GM18868 (cell line): ENCODE measurements around the gene RTL10.

Experiments used
- ATAC-seq: cut with Tn5 transposase; IDR thresholded peaks from one replicate; pipeline ENCODE4 v1.9.1; 2021; ENCODE audit warnings: mild to moderate bottlenecking, moderate library complexity; ENCODE audit not compliant: unreplicated experiment

The RTL10 gene

DNA sequence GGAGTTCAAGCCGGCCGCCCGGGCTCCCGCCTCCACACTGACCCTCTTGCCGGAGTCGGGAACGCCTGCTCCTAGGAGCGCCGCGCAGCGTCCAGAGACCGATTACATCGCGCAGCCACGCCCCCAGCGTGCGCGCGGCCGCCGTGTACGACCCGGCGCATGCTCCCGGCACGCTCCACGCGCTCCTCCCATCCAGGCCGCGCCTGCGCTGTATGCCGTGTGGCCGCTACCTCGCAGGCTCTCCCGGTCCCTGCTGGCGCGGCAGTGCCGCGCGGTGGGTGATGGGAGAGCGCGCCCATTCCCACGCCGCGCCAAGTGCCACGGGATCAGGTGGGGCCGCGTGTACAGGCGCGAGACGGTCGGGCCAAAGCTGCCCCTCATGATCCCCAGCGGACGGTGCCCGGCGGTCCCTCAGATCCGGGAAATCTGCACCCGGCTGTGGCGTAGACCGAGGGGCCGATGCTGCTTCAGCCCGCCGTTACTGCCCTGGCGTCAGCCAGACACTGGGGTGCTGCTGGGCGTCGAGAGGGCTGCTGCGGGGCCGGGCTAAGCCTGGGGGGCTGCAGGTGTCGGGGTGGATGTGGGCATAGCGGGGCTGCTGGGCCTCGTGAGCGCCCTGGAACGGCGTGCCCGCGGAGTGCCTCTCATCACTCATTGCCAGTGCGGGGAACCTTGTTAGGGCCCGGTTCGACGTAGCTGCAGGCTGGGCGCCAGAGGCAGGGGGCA, at the start of gene RTL10, which contains the start of gene GNB1L:
TSS of gene RTL10 (minus strand) at position 97 of the 726 bp plus-strand sequence. CDS start 2,613 bp downstream, outside the sequence.
TSS of gene GNB1L (minus strand) at position 97 of the 726 bp plus-strand sequence. CDS start 33,519 bp downstream, outside the sequence.
- ATAC-seq: peak; percentile 84

DNA sequence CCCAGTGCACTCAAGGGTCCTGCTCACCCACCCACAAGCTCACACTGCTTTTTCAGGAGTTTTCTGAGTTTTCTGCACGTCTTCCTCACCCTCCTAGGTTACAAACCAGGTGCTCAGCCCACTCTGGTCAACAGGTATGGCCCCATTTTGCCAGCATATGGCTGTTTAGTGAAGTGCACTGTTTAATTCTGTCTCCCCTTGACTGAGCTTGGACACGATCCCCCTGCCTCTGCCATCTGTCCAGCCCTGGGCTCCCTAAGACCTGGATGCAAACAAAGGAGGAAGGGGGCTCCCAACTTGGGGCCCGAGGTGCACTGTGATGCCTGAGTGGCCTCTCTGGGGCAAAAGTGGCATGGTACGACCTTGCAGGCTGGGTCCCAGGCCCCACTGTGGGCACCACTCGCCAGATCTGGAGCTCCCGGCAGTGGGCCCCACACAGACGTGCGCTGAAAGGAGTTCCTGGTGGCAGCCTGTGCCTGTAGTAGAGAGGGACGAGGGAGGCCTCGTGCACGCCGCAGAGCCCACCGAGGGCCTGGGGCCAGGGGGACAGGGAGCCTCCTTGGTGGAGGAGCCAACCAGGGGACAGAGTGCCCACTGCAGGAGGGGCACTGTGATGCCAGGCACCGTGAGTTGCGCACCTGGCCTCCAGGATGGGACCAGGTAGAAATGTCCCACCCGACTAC, 49.6 kb upstream of the RTL10 start:
- ATAC-seq: no peak

DNA sequence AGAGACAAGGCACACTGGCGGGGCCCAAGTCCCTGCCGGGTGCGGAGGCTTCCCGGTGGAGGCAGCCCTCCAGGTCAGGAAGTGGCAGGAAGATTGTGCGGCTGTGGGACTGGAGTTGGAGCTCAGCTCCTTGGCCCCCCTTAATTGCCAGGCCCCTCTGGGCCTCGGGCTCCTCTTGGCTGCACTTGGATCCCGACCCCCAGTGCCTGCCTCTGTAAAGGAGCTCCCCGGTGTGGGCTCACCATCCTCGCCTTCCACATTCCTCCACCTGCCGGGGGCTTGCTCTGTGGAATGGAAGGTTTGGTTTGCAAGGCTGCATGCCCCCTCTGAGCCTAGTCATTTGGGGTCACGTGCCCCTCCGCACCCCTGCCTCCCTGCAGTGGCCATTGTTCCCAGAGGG, 48.8 kb upstream of the RTL10 start:
- no peak for ATAC-seq

DNA sequence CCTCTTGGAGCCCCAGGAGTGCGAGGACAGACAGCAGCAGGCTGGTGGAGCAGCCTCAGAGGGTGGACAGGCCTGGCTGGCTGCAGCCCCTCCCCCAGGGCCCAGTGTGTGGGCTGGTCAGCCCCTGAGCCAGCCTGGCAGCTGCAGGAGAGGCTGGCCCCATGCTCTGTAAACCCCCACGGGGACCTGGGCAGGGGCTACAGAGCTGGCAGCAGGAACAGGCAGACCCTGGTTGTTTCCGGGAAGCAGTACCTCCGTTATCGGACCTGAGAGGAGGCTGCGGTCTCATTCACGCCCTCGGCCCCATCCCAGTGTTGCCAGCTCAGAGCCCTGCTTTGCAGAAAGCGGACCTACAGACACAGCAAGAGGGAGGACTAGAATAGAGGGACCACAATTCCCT, 48.4 kb upstream of the RTL10 start:
- ATAC-seq: no peak

DNA sequence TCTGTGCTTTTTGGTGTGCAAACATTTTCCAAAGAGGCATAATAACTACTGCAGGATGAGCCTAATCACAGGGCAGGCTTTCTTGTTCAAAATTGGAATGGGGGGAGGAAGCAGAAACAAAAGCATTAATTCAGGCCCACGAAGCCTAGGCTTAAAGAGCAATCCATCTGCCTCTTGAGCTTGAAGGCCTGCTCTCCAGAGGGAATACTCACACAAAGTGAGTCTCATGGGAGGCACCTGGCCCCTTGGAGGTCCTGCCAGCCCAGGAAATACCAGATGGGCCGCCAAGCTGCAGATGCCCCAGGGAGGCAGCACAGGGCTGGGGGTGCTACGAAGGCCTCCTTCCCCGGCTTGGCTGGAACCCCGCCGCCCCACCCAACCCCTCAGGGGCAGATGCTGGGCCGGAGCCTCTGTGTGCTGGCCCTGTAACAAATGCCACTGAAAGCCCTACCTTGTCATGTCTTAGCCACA, 47.6 kb upstream of the RTL10 start:
- no peak for ATAC-seq

DNA sequence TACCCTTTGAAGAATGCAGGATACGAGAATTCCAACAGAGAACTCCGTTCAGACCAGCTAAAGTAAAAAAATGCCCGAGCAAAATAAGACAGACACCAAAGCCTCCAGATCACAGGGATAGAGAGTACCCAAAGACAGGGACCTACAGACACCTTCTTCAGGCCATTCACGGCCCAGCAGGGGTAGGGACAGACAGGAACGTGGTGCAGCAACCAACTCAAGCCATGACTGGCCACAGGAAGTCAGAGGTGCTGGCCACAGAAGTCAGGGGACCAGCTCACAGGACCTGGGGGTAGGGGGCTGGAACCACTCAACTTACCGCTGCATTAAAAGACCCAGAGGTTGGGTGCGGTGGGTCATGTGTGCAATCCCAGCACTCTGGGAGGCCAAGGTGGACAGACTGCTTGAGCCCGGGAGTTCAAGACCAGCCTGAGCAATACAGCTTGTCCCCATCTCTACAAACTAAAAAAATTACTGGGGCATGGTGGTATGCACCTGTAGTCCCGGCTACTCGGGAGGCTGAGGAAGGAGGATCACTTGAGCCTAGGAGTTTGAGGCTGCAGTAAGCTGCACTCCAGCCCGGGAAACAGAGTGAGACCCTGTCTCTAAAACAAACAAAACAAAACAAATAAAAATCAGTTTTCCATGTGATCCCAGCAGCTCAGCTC, 47.0 kb upstream of the RTL10 start:
- no peak for ATAC-seq

DNA sequence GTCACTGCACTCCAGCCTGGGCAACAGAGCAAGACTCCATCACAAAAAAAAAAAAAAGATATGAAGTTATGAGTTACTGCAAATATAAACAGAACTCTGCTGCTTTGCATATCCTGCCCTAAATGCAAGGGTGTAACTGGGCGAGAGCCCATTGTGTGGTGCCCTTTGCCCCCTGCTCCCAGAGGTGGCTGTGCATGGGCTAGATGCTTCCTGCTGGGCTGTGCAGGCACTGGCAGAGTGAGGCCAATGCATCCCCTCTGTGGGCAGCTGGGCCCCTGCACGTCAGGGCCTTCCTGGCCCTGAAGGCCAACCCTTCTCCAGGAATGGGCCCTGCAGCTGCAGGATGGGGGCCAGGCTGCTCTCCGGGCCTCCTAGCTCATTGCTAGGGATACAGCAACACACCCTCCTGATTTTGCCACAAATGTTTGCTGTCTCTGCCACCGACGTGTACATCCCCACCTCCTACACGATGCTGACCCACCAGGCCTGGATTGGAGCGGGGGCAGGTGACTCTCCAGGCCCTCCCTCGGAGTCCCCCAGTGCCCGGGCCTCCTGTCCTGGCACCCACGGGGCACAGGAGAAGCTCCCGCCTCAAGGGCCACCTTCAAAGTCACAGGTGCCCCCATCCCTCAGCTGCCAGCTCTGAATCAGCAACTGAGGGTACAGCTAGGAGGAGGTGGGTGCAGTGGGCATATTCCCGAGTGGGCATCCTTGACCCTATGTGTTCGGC, 46.2 kb upstream of the RTL10 start:
- no peak for ATAC-seq

DNA sequence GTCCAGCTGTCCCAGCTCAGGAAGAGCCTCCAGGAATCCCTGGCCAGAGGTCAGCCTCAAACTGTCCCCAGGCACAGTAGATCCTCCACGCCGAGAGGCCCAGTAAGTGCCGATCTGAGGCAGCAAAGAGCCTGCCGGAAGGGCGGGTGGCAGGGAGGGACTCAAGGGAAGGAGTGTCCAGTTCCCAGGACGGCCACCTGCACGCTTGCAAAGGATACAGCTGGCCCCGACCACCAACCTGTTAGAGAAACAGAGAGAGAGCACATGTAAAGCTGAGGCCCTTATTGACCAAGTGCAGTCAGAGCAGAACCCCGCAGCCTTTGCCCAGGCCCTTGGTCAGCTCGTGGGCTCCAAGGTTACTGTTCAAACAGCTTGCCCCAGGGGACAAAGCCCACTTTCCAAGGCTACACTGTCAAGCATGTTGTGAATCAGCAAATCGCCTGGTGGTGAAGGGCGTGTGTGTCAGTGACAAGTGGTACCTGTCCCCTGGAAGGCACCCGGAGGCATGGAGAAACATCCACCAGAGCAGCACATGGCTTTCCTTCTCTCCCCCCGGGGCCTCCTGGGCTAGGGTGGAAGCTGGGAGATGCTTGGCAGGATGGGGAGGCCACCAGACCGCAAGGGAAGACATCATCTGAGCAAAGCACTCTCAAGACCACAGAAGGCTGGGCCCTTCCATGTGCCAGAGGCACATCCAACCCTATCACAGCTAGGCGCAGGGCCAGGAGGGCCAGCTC, 44.3 kb upstream of the RTL10 start:
- ATAC-seq: no peak

- ATAC-seq: no peak
Observed at GRCh38 chr22:19898145-19898544, 43.5 kb upstream of the RTL10 start.

- no peak for ATAC-seq
Observed at GRCh38 chr22:19897726-19898125, 43.1 kb upstream of the RTL10 start.

GRCh38 chr22:19896665-19897355, 42.1 kb upstream of the RTL10 start:
- no peak for ATAC-seq

GRCh38 chr22:19895160-19895849, 40.6 kb upstream of the RTL10 start:
- ATAC-seq: no peak

DNA sequence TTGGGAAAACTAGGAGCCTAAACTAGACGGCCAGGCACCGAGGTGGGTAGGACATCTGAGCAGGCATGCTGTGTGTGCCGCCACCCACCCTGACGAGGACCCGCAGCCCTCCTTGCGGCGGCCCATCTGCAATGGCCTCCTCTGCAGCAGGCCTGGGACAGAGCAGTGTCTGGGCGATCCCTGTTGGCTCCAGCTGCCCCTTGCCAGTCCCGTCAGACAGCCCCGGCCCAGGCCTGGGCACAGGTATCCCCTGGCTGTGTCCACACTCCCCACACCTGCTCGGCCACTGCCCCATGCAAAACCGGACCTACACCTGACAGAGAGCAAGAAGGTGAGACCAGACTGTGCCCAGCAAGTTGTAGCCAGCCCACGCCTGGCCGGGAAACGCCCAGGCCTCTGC, 38.7 kb upstream of the RTL10 start:
- no peak for ATAC-seq

GRCh38 chr22:19892925-19893324, 38.3 kb upstream of the RTL10 start:
- no peak for ATAC-seq

DNA sequence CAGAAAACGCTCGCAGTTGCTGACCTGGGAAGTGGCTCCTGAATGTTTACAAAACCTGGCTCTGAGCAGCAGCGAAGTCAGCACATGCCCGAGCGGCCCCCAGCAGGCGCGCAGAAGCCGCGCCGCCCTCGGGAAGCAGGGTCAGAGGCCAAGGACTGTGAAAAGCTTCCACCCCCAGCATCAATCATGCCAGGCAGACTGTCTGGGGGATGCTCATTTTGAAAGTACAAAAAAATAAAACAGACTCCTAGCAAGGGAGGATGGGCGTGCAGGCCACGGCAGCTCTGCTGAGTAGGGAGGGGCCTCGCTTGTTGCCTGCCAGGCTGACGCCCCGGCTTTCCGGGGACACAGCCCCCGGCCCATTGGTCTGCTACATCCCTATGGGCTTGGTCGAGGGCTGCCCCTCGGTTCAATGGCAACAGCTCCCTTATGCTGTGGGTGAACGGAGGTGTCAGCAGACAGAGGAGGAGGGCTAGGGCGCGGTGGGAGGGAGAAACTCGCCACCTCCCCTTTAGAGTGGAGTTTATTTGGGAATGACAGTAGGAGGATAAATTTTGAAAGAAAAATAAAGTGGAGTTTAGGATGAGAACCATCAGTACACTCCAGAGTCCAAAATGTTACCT, 37.7 kb upstream of the RTL10 start:
- peak; percentile 31 for ATAC-seq

- peak; percentile 55 for ATAC-seq
Observed at GRCh38 chr22:19891317-19892256, 36.9 kb upstream of the RTL10 start.

GRCh38 chr22:19890502-19891316, 36.0 kb upstream of the RTL10 start:
- no peak for ATAC-seq
